Measurements from ENCODE around the gene PROK1. TPM values are rescaled to one million over a fixed set of nuclear protein-coding genes. Genes with fewer than 3 reads are reported as not detected.

The PROK1 gene
- total RNA-seq, 1 experiment from 2014 or later = not detected

- DNase-seq = no peak
- Histone ChIP-seq H3K9me3 (no peaks in the 10 kb centered on the region), H3K27me3 (peaks cover 15% of the 10 kb centered on the region), H3K36me3 (no peaks in the 10 kb centered on the region), H3K4me3 (no peak overlapping the region)
These were observed 3.4 kb downstream of the PROK1 start for GRCh38 chr1:110454328-110454727.

- no peaks in the 10 kb centered on the region for H3K36me3 ChIP-seq
- peaks cover 15% of the 10 kb centered on the region for H3K27me3 ChIP-seq
- no peak overlapping the region for H3K4me3 ChIP-seq
- no peak for DNase-seq
- no peaks in the 10 kb centered on the region for H3K9me3 ChIP-seq
These were observed 4.2 kb downstream of the PROK1 start for GRCh38 chr1:110455151-110455550.

- DNase-seq = no peak
- H3K36me3 ChIP-seq = no peaks in the 10 kb centered on the region
- no peaks in the 10 kb centered on the region for H3K9me3 ChIP-seq
- H3K4me3 ChIP-seq = no peak overlapping the region
- H3K27me3 ChIP-seq = peaks cover 7% of the 10 kb centered on the region
These were observed 6.3 kb downstream of the PROK1 start for GRCh38 chr1:110457206-110457605.

GRCh38 chr1:110460253-110461220 is 9.6 kb downstream of the PROK1 start:
- Histone ChIP-seq H3K27me3 (no peaks in the 10 kb centered on the region), H3K36me3 (no peaks in the 10 kb centered on the region), H3K4me3 (no peak overlapping the region), H3K9me3 (no peaks in the 10 kb centered on the region)
- DNase-seq = peak; percentile 60

- H3K9me3 ChIP-seq = no peaks in the 10 kb centered on the region
- no peak overlapping the region for H3K4me3 ChIP-seq
- H3K36me3 ChIP-seq = no peaks in the 10 kb centered on the region
- DNase-seq = no peak
- H3K27me3 ChIP-seq = no peaks in the 10 kb centered on the region
These were observed 11.1 kb downstream of the PROK1 start for GRCh38 chr1:110462093-110462492.

- Histone ChIP-seq H3K27me3 (no peaks in the 10 kb centered on the region), H3K9me3 (no peaks in the 10 kb centered on the region), H3K36me3 (no peaks in the 10 kb centered on the region), H3K4me3 (no peak overlapping the region)
- DNase-seq = no peak
These were observed 12.0 kb downstream of the PROK1 start for GRCh38 chr1:110462964-110463363.

- Histone ChIP-seq H3K9me3 (no peaks in the 10 kb centered on the region), H3K36me3 (no peaks in the 10 kb centered on the region), H3K4me3 (no peak overlapping the region), H3K27me3 (no peaks in the 10 kb centered on the region)
- peak; percentile 32 for DNase-seq
These were observed 12.8 kb downstream of the PROK1 start for GRCh38 chr1:110463725-110464124.

- Histone ChIP-seq H3K36me3 (no peaks in the 10 kb centered on the region), H3K9me3 (no peaks in the 10 kb centered on the region), H3K4me3 (no peak overlapping the region), H3K27me3 (no peaks in the 10 kb centered on the region)
- no peak for DNase-seq
These were observed 13.4 kb downstream of the PROK1 start for GRCh38 chr1:110464340-110464739.

- Histone ChIP-seq H3K4me3 (no peak overlapping the region), H3K27me3 (peaks cover 5% of the 10 kb centered on the region; the same call in 1 of the 2 replicates), H3K36me3 (no peaks in the 10 kb centered on the region), H3K9me3 (no peaks in the 10 kb centered on the region)
- no peak for DNase-seq
These were observed 14.3 kb downstream of the PROK1 start for GRCh38 chr1:110465038-110465813.

GRCh38 chr1:110465814-110466380 is 14.9 kb downstream of the PROK1 start:
- DNase-seq = no peak
- H3K4me3 ChIP-seq = no peak overlapping the region
- no peaks in the 10 kb centered on the region for H3K9me3 ChIP-seq
- H3K36me3 ChIP-seq = no peaks in the 10 kb centered on the region
- peaks cover 5% of the 10 kb centered on the region; the same call in 1 of the 2 replicates for H3K27me3 ChIP-seq

GRCh38 chr1:110466646-110467280 is 15.8 kb downstream of the PROK1 start:
- no peak for DNase-seq
- Histone ChIP-seq H3K4me3 (no peak overlapping the region), H3K36me3 (no peaks in the 10 kb centered on the region), H3K9me3 (no peaks in the 10 kb centered on the region), H3K27me3 (peaks cover 5% of the 10 kb centered on the region; the same call in 1 of the 2 replicates)

- H3K36me3 ChIP-seq = no peaks in the 10 kb centered on the region
- H3K27me3 ChIP-seq = peaks cover 5% of the 10 kb centered on the region; the same call in 1 of the 2 replicates
- no peaks in the 10 kb centered on the region for H3K9me3 ChIP-seq
- DNase-seq = no peak
- no peak overlapping the region for H3K4me3 ChIP-seq
These were observed 20.2 kb downstream of the PROK1 start for GRCh38 chr1:110471131-110471530.

- H3K27me3 ChIP-seq = peaks cover 5% of the 10 kb centered on the region; the same call in 1 of the 2 replicates
- DNase-seq = no peak
- H3K36me3 ChIP-seq = no peaks in the 10 kb centered on the region
- no peaks in the 10 kb centered on the region for H3K9me3 ChIP-seq
- no peak overlapping the region for H3K4me3 ChIP-seq
These were observed 21.6 kb downstream of the PROK1 start for GRCh38 chr1:110472546-110472945.

- Histone ChIP-seq H3K27me3 (peaks cover 5% of the 10 kb centered on the region; the same call in 1 of the 2 replicates), H3K4me3 (no peak overlapping the region)
- DNase-seq = no peak
These were observed 23.5 kb downstream of the PROK1 start for GRCh38 chr1:110474444-110474843.

GRCh38 chr1:110475362-110476027 is 24.5 kb downstream of the PROK1 start:
- no peaks in the 10 kb centered on the region for H3K36me3 ChIP-seq
- DNase-seq = peak; percentile 28
- no peak overlapping the region for H3K4me3 ChIP-seq
- H3K27me3 ChIP-seq = no peaks in the 10 kb centered on the region
- no peaks in the 10 kb centered on the region for H3K9me3 ChIP-seq

More at GRCh38 chr1:110474444-110474843, 23.5 kb downstream of the PROK1 start:
- Histone ChIP-seq H3K9me3 (no peaks in the 10 kb centered on the region), H3K36me3 (no peaks in the 10 kb centered on the region)

Data from MG63 (cell line).